HepG2 (cell line): ENCODE data around the gene TPRN. TPM values are rescaled to one million over a fixed set of nuclear protein-coding genes. Genes with fewer than 3 reads are reported as not detected.

Experiments used
- AKAP8 ChIP-seq: sonication (generic); formaldehyde crosslinking; IDR thresholded peaks from 2 replicates; pipeline ENCODE4 v1.5.1; 2020; ENCODE audit warnings: mild to moderate bottlenecking, missing genetic modification reagents
- KDM5A ChIP-seq: fragments of 200-600 bp; sonication (generic); IDR thresholded peaks from 2 replicates; pipeline ENCODE4 v1.7.0; 2018; ENCODE audit warnings: antibody characterized with exemption, mild to moderate bottlenecking, low read length, borderline replicate concordance
- NR2F2 ChIP-seq: IDR thresholded peaks from 2 replicates; pipeline ENCODE4 v1.6.1; 2012; ENCODE audit warnings: low read depth, inconsistent platforms, borderline replicate concordance
- SMARCC2 ChIP-seq: fragments of 450-650 bp; IDR thresholded peaks from 2 replicates; pipeline ENCODE4 v1.6.1; 2017; ENCODE audit warnings: antibody characterized with exemption, mild to moderate bottlenecking
- SP5 ChIP-seq: IDR thresholded peaks from 2 replicates; pipeline ENCODE4 v1.6.1; 2016; ENCODE audit warnings: low read depth, borderline replicate concordance
- ZNF235 ChIP-seq: sonication (generic); formaldehyde crosslinking; IDR thresholded peaks from 2 replicates; pipeline ENCODE4 v1.8.1; 2023; ENCODE audit warnings: mild to moderate bottlenecking, missing genetic modification reagents, borderline replicate concordance
- ZNF382 ChIP-seq: sonication (generic); formaldehyde crosslinking; IDR thresholded peaks from 2 replicates; pipeline ENCODE4 v1.5.0; 2020; ENCODE audit warnings: missing genetic modification reagents, mild to moderate bottlenecking, borderline replicate concordance
- ZNF678 ChIP-seq: sonication (generic); formaldehyde crosslinking; IDR thresholded peaks from 2 replicates; pipeline ENCODE4 v1.4.0; 2020; ENCODE audit warnings: mild to moderate bottlenecking, missing genetic modification reagents
- ZNF747 ChIP-seq: sonication (generic); formaldehyde crosslinking; IDR thresholded peaks from 2 replicates; pipeline ENCODE4 v1.8.1; 2023; ENCODE audit warnings: missing genetic modification reagents, mild to moderate bottlenecking, borderline replicate concordance
- polyA plus RNA-seq, 8 experiments: library from polyadenylated mRNA; depleted of rRNA in 3 of 8; stranded (reverse) in 7 of 8; unstranded in 1 of 8; fragments of >200 nt; fragmentation: Illumina TruSeq in 4 of 8; extraction: Trizol in 4 of 8; gene quantifications; 2 replicates each; pipeline versions ENCODE4 v1.2.1 to v1.2.3, GENCODE V29; 2011 to 2016; ENCODE audit warnings: low read depth in 4 of 8, missing spikeins in 1 of 8, mixed read lengths in 1 of 8; ENCODE audit not compliant: insufficient read depth in 1 of 8
- total RNA-seq, 5 experiments: library from RNA; depleted of rRNA; stranded (reverse); fragments of >200 nt; fragmentation: Illumina TruSeq; extraction: Trizol; gene quantifications; 2 replicates each; pipeline ENCODE4 v1.2.3, GENCODE V29; 2016; ENCODE audit warnings: low read depth in 1 of 5
- TF ChIP-seq, protein P1 (sequence below): sonication (generic); formaldehyde crosslinking; IDR thresholded peaks from 2 replicates; pipeline ENCODE4 v1.8.0; 2022; ENCODE audit warnings: missing genetic modification reagents, mild to moderate bottlenecking, borderline replicate concordance
- TF ChIP-seq, protein P2 (sequence below): sonication (generic); formaldehyde crosslinking; IDR thresholded peaks from 2 replicates; pipeline ENCODE4 v1.8.1; 2023; ENCODE audit warnings: mild to moderate bottlenecking, missing genetic modification reagents, borderline replicate concordance
- TF ChIP-seq, protein P3 (sequence below): sonication (generic); formaldehyde crosslinking; IDR thresholded peaks from 2 replicates; pipeline ENCODE4 v1.8.1; 2023; ENCODE audit warnings: mild to moderate bottlenecking, moderate library complexity, missing genetic modification reagents

Gene TPRN
- total and polyA plus RNA-seq, 2 of the 13 experiments (the other 11 are each of a cell fraction or from before 2014, with no cell fraction given): 10.1 to 19.2 TPM

DNA sequence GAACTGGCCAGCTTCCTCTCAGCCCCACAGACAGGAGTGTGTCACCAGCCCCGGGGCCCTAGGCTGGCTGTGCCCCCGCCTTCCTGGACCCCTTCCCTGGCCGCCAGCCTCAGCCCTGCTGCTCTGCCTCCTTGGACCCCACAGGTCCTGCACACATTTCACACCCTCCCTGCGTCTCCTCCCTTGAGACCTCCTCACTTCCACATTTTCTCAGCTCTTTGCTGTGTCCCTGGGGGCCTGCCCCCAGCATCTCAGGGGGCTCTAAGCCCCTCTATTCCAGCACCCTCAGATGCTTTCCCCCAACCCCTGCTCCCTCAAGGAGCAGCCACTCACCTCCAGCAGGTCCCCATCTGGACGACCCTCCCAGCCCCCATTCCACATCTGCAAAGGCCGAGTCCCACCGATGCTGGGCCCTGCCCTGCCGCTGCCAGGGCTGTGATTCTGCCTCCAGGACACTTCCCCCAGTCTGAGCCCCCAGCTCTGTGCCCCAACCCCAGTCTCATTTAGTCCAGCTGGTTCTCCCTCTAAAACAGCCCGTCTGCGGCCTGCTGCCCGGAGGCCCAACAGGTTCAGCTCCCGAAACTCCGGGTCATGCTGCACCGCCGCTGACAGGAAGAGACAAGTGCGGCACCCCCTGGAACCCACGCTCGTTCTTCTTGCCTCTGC is 34.4 kb upstream of the TPRN start (continued):
- peak; percentile 2; the same call in 1 of the 2 replicates for TF ChIP-seq KDM5A
- TF ChIP-seq NR2F2: no peak
- TF ChIP-seq ZNF382 (CRISPR knock-in tag): no peak
- no peak for TF ChIP-seq ZNF235
- no peak for TF ChIP-seq ZNF678 (CRISPR knock-in tag)
- TF ChIP-seq, protein P1, sequence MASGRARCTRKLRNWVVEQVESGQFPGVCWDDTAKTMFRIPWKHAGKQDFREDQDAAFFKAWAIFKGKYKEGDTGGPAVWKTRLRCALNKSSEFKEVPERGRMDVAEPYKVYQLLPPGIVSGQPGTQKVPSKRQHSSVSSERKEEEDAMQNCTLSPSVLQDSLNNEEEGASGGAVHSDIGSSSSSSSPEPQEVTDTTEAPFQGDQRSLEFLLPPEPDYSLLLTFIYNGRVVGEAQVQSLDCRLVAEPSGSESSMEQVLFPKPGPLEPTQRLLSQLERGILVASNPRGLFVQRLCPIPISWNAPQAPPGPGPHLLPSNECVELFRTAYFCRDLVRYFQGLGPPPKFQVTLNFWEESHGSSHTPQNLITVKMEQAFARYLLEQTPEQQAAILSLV (CRISPR knock-in tag): no peak
- TF ChIP-seq, protein P2, sequence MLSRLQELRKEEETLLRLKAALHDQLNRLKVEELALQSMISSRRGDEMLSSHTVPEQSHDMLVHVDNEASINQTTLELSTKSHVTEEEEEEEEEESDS (CRISPR knock-in tag): no peak
- TF ChIP-seq AKAP8 (CRISPR knock-in tag): no peak
- TF ChIP-seq SP5 (CRISPR knock-in tag): no peak
- TF ChIP-seq SMARCC2: no peak
- TF ChIP-seq, protein P3, sequence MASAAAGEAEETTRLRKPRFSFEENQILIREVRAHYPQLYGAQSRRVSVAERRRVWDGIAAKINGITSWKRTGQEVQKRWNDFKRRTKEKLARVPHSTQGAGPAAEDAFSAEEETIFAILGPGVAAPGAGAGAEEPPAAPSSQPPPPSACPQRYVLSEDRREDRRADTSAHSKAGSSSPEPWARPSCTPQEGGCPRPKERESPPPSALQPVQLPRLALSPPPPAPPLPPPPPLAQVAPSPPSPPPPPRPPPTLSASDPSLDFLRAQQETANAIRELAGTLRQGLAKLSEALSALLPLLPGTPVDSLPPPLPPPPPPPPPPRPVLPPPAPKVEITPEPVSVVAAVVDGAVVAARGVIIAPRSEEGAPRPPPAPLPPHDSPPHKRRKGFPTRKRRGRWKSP (CRISPR knock-in tag): no peak
- TF ChIP-seq ZNF747 (CRISPR knock-in tag): no peak
